OCI-LY3 (cell line): Measurements from ENCODE around the gene STRN3.
A peak's percentile ranks its signal among the peaks of the same experiment; 100 is the strongest.

Experiments used
- H2AFZ ChIP-seq: fragments of 200-600, 300-600 bp; shearing (Covaris generic); 2 replicates; pipeline ENCODE4 v1.6.0; 2014; ENCODE audit warnings: antibody characterized with exemption, low read depth, low read length
- H3K27ac ChIP-seq: fragments of 200-600, 300-600 bp; sonication (generic); 2 replicates; pipeline ENCODE4 v1.5.1; 2014; ENCODE audit warnings: mild to moderate bottlenecking, low read length, moderate library complexity, mixed read lengths
- H3K27me3 ChIP-seq: fragments of 200-600, 300-600 bp; sonication (generic); 2 replicates; pipeline ENCODE4 v1.6.1; 2014; ENCODE audit warnings: low read depth, low read length, mixed read lengths
- H3K36me3 ChIP-seq: fragments of 200-600, 300-600 bp; sonication (generic); replicated peaks from 2 replicates; pipeline ENCODE3; 2014; ENCODE audit warnings: low read depth, low read length, mixed read lengths
- H3K4me1 ChIP-seq: fragments of 300-600, 200-600 bp; sonication (generic); 2 replicates; pipeline ENCODE4 v1.6.1; 2014; ENCODE audit warnings: low read length, mixed read lengths
- H3K4me2 ChIP-seq: fragments of 200-600, 300-600 bp; sonication (generic); 2 replicates; pipeline ENCODE4 v1.6.1; 2014; ENCODE audit warnings: low read length, mixed read lengths
- H3K4me3 ChIP-seq: fragments of 300-600, 200-600 bp; sonication (generic); 2 replicates; pipeline ENCODE4 v1.5.1; 2014; ENCODE audit warnings: antibody characterized with exemption, mild to moderate bottlenecking, low read length, moderate library complexity
- H3K79me2 ChIP-seq: fragments of 300-600, 200-600 bp; shearing (Covaris generic); 2 replicates; pipeline ENCODE4 v1.6.1; 2014; ENCODE audit warnings: mild to moderate bottlenecking, low read length, mixed read lengths
- H3K9ac ChIP-seq: fragments of 300-600, 200-600 bp; shearing (Covaris generic); 2 replicates; pipeline ENCODE4 v1.6.0; 2014; ENCODE audit warnings: mild to moderate bottlenecking, low read length, moderate library complexity
- H3K9me3 ChIP-seq: fragments of 200-600, 300-600 bp; shearing (Covaris generic); 2 replicates; pipeline ENCODE4 v1.6.1; 2014; ENCODE audit warnings: low read length, mixed read lengths; ENCODE audit not compliant: insufficient read depth
- H4K20me1 ChIP-seq: fragments of 200-600, 300-600 bp; sonication (generic); 2 replicates; pipeline ENCODE4 v1.6.1; 2016; ENCODE audit warnings: low read length, mixed read lengths; ENCODE audit not compliant: insufficient read depth
- EZH2phosphoT487 ChIP-seq: fragments of 200-600 bp; shearing (Covaris generic); IDR thresholded peaks from 2 replicates; pipeline ENCODE4 v1.6.1; 2018; ENCODE audit warnings: antibody characterized with exemption, mixed run types, low read depth
- TF ChIP-seq, protein P1 (sequence below): fragments of 200-600, 300-600 bp; sonication (generic); IDR thresholded peaks from 2 replicates; pipeline ENCODE4 v1.5.1; 2014; ENCODE audit warnings: antibody characterized with exemption, low read length, low read depth

Gene STRN3

DNA sequence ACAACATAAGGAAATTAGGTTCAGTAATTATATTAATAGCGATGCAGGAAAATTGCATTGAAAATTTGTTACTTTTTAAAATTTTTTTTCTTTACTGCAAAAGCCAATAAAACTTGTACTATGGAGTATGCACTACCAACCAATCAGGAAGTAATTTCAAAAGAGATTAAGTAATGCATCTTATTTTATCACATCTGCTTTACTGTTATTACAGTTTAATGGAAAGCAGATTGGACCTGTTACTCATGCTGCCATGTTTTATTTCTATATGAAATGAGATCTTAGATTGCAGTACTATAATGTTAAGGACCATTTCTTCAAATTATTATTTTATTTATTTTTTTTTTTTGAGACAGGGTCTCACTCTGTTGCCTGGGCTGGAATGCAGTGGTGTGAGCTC, 1.7 kb upstream of the STRN3 start:
- H3K4me2 ChIP-seq: no peak overlapping the region
- peaks cover 42% of the 10 kb centered on the region for H3K79me2 ChIP-seq
- no peak overlapping the region for H3K9ac ChIP-seq
- H3K27ac ChIP-seq: no peak overlapping the region
- no peak for TF ChIP-seq EZH2phosphoT487
- TF ChIP-seq, protein P1, sequence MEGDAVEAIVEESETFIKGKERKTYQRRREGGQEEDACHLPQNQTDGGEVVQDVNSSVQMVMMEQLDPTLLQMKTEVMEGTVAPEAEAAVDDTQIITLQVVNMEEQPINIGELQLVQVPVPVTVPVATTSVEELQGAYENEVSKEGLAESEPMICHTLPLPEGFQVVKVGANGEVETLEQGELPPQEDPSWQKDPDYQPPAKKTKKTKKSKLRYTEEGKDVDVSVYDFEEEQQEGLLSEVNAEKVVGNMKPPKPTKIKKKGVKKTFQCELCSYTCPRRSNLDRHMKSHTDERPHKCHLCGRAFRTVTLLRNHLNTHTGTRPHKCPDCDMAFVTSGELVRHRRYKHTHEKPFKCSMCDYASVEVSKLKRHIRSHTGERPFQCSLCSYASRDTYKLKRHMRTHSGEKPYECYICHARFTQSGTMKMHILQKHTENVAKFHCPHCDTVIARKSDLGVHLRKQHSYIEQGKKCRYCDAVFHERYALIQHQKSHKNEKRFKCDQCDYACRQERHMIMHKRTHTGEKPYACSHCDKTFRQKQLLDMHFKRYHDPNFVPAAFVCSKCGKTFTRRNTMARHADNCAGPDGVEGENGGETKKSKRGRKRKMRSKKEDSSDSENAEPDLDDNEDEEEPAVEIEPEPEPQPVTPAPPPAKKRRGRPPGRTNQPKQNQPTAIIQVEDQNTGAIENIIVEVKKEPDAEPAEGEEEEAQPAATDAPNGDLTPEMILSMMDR: no peak
- H3K9me3 ChIP-seq: no peaks in the 10 kb centered on the region
- no peak overlapping the region for H2AFZ ChIP-seq
- H4K20me1 ChIP-seq: peaks cover 20% of the 10 kb centered on the region
- no peak overlapping the region for H3K4me3 ChIP-seq
- H3K4me1 ChIP-seq: peaks cover 21% of the 10 kb centered on the region
- peaks cover under 1% of the 10 kb centered on the region for H3K36me3 ChIP-seq
- no peaks in the 10 kb centered on the region for H3K27me3 ChIP-seq

DNA sequence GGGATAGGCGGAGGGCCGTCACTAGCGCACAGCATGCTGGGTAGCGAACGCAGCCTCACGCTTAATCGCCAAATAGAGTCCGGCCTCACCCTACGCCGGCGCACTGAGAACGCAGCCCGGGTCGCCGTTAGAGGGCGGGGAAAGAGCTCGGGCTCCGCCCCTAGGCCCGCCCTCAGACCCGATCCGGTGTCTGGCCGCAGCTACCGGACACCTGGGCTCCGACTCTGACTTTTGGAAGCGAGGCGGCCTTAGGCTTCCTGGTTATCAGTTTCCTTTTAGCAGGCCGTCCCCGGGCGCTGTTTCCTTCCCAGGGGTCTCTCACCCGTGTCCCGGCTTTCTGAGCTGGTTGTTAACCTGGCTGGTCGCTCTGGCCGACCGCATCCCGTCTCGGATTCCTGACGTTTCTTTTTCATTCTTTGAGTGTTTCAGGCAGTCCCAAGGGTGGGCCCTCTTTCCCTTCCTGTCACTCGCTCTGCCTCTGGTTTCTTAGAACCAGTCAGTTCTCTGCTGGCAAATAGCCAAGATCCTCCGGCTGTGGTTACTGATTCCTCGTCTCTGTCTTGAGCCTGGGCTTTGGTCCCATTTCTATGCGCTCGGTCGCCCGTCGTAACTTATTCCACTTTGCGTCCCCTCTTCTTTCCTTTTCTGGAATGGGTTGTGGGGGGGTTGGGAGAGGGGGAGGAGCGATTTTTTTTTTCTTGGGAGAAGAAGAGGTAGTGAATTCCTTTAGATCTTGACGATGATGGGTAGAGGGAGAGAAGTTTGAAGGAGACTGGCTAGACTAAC, 464 bp upstream of the STRN3 start:
- peak overlapping the region; percentile 74 for H3K27ac ChIP-seq
- peak overlapping the region; percentile 76 for H3K4me2 ChIP-seq
- peak overlapping the region; percentile 98 for H3K9ac ChIP-seq
- H3K36me3 ChIP-seq: peaks cover 6% of the 10 kb centered on the region
- peak overlapping the region; percentile 85 for H2AFZ ChIP-seq
- H3K27me3 ChIP-seq: no peaks in the 10 kb centered on the region
- peaks cover 20% of the 10 kb centered on the region for H3K4me1 ChIP-seq
- TF ChIP-seq, protein P1: no peak
- no peak for TF ChIP-seq EZH2phosphoT487
- peaks cover 20% of the 10 kb centered on the region for H4K20me1 ChIP-seq
- H3K4me3 ChIP-seq: peak overlapping the region; percentile 99
- no peaks in the 10 kb centered on the region for H3K9me3 ChIP-seq
- H3K79me2 ChIP-seq: peaks cover 53% of the 10 kb centered on the region

DNA sequence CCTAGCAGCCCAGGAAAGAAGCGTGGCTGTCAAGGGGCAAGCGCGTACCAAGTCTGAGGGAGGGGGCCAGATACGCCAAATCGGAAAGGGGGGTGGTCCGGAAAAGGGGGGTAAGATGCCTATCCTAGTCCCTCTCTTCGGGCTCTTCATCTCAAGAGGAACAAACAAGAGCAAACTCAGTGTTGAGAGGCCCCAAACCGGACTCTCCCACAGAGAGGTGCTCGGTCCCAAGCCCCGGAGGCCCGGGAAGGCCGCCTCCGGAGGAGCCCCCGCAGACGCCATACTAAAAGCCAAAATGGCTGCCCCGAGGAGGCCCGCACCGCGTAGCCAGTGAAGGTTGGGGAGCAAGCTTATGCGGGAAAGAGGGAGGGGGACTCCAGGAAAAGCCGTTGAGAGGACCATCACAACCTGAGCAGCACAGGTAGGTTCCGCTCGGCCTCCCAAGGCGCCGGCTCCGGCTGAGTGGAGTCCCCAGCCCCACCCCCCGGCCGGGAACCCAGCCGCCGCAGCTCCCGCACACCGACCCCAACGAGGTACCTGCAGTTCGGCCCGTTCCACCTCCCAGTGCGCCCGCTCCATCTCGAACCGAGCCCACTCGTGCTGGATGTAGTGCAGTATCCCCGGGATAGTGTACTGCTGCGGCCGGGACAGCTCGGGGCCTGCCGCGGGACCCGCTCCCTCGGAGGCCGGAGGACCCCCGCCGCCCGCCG, 657 bp downstream of the STRN3 start, which contains the start of gene AP4S1:
Gene AP4S1, plus strand, starts transcription at position 283 of the 710 bp plus-strand sequence. CDS start 40,548 bp downstream, outside the sequence.
- peak within 1 kb of the TSS; percentile 98 for H3K9ac ChIP-seq
- H3K36me3 ChIP-seq: peaks cover 15% of the 10 kb centered on the region
- peak within 1 kb of the TSS; percentile 74 for H3K27ac ChIP-seq
- peaks cover 29% of the 10 kb centered on the region for H4K20me1 ChIP-seq
- H3K4me2 ChIP-seq: peak within 1 kb of the TSS; percentile 85
- peak within 1 kb of the TSS; percentile 99 for H3K4me3 ChIP-seq
- no peaks in the 10 kb centered on the region for H3K27me3 ChIP-seq
- H2AFZ ChIP-seq: peak within 1 kb of the TSS; percentile 85
- peaks cover 16% of the 10 kb centered on the region for H3K4me1 ChIP-seq
- H3K9me3 ChIP-seq: no peaks in the 10 kb centered on the region
- H3K79me2 ChIP-seq: peaks cover 64% of the 10 kb centered on the region
- TF ChIP-seq EZH2phosphoT487: no peak
- TF ChIP-seq, protein P1: no peak
